AG09319 (cell line): ENCODE results near the gene CFAP92.

Experiments
- DNase-seq: peaks from one replicate; pipeline ENCODE4 v3.0.0-alpha.2; 2010; ENCODE audit warnings: low read depth; ENCODE audit errors: extremely low read depth
- CTCF ChIP-seq: IDR thresholded peaks from 2 replicates; pipeline ENCODE4 v1.5.1; 2011; ENCODE audit warnings: low read depth, mild to moderate bottlenecking, inconsistent platforms, low read length, moderate library complexity

Gene CFAP92

GRCh38 chr3:129032716-129033115 lies 38.8 kb upstream of the CFAP92 start:
- TF ChIP-seq CTCF: no peak
- DNase-seq: no peak

GRCh38 chr3:129031476-129032215 lies 37.8 kb upstream of the CFAP92 start:
- no peak for TF ChIP-seq CTCF
- no peak for DNase-seq

- TF ChIP-seq CTCF: no peak
- no peak for DNase-seq
Measured at GRCh38 chr3:129030611-129031010, 36.7 kb upstream of the CFAP92 start.

GRCh38 chr3:129028866-129029265 lies 35.0 kb upstream of the CFAP92 start:
- DNase-seq: no peak
- no peak for TF ChIP-seq CTCF

GRCh38 chr3:129027544-129027880 lies 33.6 kb upstream of the CFAP92 start:
- TF ChIP-seq CTCF: no peak
- no peak for DNase-seq

- TF ChIP-seq CTCF: peak; percentile 2; the same call in 1 of the 2 replicates
- DNase-seq: no peak
Measured at GRCh38 chr3:129026728-129027543, 33.1 kb upstream of the CFAP92 start.
